Neutrophil (primary cell): ENCODE results near the gene SUN1.

ENCODE experiments used
- H3K27ac ChIP-seq: fragments of 200-600 bp; sonication (generic); 2 replicates; pipeline ENCODE4 v1.5.1; 2016; ENCODE audit warnings: mild to moderate bottlenecking, moderate library complexity
- H3K27me3 ChIP-seq: fragments of 200-600 bp; sonication (generic); 2 replicates; pipeline ENCODE4 v1.6.0; 2016; ENCODE audit warnings: mild to moderate bottlenecking
- H3K36me3 ChIP-seq: fragments of 200-600 bp; sonication (generic); 2 replicates; pipeline ENCODE4 v1.5.1; 2017
- H3K4me1 ChIP-seq, 2 experiments: fragments of 200-600 bp in 1 of 2; sonication (generic) in 1 of 2; 1 replicate in 1 of 2; 2 replicates in 1 of 2; pipeline versions ENCODE4 v1.5.1 to v1.6.1; 2013 to 2016; ENCODE audit warnings: low read depth in 1 of 2, low read length in 1 of 2, mild to moderate bottlenecking in 1 of 2, moderate library complexity in 1 of 2; ENCODE audit not compliant: control insufficient read depth in 1 of 2, insufficient read depth in 1 of 2
- H3K4me3 ChIP-seq, 2 experiments: fragments of 200-600 bp in 1 of 2; sonication (generic) in 1 of 2; 1 replicate in 1 of 2; 2 replicates in 1 of 2; pipeline ENCODE4 v1.5.1; 2013 to 2016; ENCODE audit warnings: low read depth in 1 of 2, low read length in 1 of 2, mild to moderate bottlenecking in 1 of 2, moderate library complexity in 1 of 2
- H3K9me3 ChIP-seq: fragments of 200-600 bp; sonication (generic); 2 replicates; pipeline ENCODE4 v1.5.1; 2016
- TF ChIP-seq, protein P1 (sequence below): fragments of 200-600 bp; sonication (generic); IDR thresholded peaks from 2 replicates; pipeline ENCODE4 v1.5.1; 2016; ENCODE audit warnings: antibody characterized with exemption

SUN1 gene

DNA sequence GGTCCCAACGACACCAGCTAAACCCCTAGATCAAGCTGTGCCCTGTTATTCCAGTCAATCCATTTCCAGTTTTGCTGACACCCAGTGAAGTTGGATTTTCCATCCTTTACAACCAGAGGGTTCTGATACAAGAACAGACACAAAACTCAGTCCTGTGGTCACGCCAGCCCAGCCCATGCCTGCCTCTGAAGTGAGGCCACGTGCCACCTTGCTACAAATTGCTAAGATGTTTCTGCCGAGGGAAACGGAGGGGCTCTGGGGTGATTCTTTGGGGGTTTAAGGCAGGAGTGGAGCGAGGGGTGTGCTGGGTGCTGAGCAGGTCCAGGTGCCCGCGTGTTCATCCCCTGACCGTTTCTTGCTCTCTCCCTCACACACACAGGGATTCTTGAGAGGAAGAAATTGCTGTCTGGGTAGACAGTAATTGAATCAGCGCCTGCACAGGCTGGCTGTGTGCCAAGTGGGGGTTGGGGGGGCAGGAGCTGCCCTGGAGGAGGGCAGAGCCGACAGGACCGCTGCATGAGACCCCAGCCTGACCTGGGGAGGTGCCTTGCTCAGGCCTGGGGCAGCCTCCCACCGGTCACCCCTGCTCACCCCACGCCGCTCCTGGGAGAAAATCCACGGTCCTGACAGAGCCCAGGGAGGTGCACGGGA, 84.1 kb downstream of the SUN1 start:
- Histone ChIP-seq H3K9me3 (no peaks in the 10 kb centered on the region), H3K27me3 (peaks cover under 1% of the 10 kb centered on the region), H3K36me3 (peaks cover 41% of the 10 kb centered on the region), H3K27ac (no peak overlapping the region), H3K4me1 (no peaks in the 10 kb centered on the region), H3K4me3 (no peak overlapping the region)
- TF ChIP-seq, protein P1, sequence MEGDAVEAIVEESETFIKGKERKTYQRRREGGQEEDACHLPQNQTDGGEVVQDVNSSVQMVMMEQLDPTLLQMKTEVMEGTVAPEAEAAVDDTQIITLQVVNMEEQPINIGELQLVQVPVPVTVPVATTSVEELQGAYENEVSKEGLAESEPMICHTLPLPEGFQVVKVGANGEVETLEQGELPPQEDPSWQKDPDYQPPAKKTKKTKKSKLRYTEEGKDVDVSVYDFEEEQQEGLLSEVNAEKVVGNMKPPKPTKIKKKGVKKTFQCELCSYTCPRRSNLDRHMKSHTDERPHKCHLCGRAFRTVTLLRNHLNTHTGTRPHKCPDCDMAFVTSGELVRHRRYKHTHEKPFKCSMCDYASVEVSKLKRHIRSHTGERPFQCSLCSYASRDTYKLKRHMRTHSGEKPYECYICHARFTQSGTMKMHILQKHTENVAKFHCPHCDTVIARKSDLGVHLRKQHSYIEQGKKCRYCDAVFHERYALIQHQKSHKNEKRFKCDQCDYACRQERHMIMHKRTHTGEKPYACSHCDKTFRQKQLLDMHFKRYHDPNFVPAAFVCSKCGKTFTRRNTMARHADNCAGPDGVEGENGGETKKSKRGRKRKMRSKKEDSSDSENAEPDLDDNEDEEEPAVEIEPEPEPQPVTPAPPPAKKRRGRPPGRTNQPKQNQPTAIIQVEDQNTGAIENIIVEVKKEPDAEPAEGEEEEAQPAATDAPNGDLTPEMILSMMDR = no peak

DNA sequence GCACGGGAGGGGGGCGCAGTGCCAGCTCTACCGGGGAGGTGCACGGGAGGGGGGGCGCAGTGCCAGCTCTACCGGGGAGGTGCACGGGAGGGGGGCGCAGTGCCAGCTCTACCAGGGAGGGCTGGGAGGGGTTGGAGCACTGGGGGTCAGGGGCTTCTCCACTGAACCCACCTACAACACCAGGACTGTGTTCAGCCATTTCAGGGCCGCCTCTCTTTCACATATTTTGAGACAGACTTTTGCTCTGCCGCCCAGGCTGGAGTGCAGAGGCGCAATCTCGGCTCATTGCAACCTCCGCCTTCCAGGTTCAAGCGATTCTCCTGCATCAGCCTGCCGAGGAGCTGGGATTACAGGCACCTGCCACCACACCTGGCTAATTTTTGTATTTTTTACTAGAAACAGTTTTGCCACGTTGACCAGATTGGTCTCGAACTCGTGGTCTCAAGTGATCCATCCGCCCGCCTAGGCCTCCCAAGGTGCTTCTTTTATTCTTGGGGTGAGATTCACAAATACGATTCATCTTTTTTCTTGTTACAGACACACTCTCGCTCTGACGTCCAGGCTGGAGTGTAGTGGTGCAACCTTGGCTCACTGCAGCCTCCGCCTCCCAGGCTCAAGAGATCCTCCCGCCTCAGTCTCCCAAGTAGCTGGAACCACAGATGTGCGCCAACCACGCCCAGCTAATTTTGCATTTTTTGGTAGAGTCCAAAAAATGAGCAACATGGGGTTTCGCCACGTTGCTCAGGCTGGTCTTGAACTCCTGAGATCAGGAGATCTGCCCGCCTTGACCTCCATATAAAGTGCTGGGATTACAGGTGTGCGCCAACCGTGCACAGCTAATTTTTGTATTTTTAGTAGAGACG, 85.2 kb downstream of the SUN1 start:
- Histone ChIP-seq H3K36me3 (peaks cover 41% of the 10 kb centered on the region), H3K4me3 (no peak overlapping the region), H3K4me1 (peaks cover 6 to 10% of the 10 kb centered on the region in 2 experiments), H3K27ac (no peak overlapping the region), H3K9me3 (no peaks in the 10 kb centered on the region), H3K27me3 (peaks cover 11% of the 10 kb centered on the region)
- TF ChIP-seq, protein P1 = no peak

DNA sequence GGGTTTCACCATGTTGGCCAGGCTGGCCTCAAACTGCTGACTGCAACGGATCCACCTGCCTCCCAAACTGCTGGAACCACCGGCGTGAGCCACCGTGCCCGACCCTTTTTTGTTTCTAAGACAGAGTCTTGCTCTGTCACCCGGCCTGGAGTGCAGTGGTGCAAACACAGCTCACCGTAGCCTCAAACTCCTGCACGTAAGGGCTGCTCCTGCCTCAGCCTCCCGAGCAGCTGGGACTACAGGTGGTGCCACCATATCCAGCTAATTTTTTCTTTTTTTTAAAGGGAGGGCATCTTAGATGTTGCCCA, 85.8 kb downstream of the SUN1 start:
- Histone ChIP-seq H3K27ac (no peak overlapping the region), H3K4me3 (no peak overlapping the region), H3K4me1 (peaks cover 11 to 16% of the 10 kb centered on the region in 2 experiments), H3K9me3 (no peaks in the 10 kb centered on the region), H3K27me3 (peaks cover 12% of the 10 kb centered on the region), H3K36me3 (peaks cover 41% of the 10 kb centered on the region)
- TF ChIP-seq, protein P1 = no peak

GRCh38 chr7:918441-919113, 86.3 kb downstream of the SUN1 start:
- Histone ChIP-seq H3K4me3 (no peak overlapping the region), H3K27me3 (peaks cover 12% of the 10 kb centered on the region), H3K36me3 (peaks cover 41% of the 10 kb centered on the region), H3K4me1 (peaks cover 16 to 21% of the 10 kb centered on the region in 2 experiments), H3K27ac (no peak overlapping the region), H3K9me3 (no peaks in the 10 kb centered on the region)
- TF ChIP-seq, protein P1 = no peak

DNA sequence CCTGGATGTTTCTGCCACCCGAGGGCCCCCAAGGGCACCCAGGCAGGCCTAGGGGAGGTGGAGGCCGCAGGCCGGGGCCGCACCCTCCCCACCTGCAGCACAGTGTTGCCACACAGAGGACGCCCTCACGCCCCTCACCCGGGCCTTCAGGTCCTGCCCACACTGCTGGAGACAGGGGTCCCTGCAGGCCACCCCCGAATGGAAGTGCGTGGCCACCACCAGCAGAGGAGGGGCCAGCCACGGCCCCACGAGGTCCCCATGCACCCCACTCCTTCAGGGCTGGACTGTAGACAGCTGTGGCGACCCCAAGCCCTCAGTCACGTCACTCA, 86.8 kb downstream of the SUN1 start:
- Histone ChIP-seq H3K27me3 (peaks cover 12% of the 10 kb centered on the region), H3K4me1 (peaks cover 18 to 24% of the 10 kb centered on the region in 2 experiments), H3K9me3 (no peaks in the 10 kb centered on the region), H3K4me3 (no peak overlapping the region), H3K36me3 (peaks cover 41% of the 10 kb centered on the region), H3K27ac (no peak overlapping the region)
- TF ChIP-seq, protein P1 = no peak
